Glutamatergic neuron (in vitro differentiated cells): ENCODE measurements around the gene VWC2L. TPM values are rescaled to one million over a fixed set of nuclear protein-coding genes. Genes with fewer than 3 reads are reported as not detected.

Experiments
- DNase-seq: peaks from one replicate; pipeline ENCODE4 v3.0.0; 2022
- H3K27ac Mint-ChIP-seq: one replicate; pipeline ENCODE4 v1.8.0; 2020; ENCODE audit warnings: mild to moderate bottlenecking, mixed read lengths, inconsistent platforms; ENCODE audit not compliant: unreplicated experiment
- H3K27me3 Mint-ChIP-seq: one replicate; pipeline ENCODE4 v1.8.0; 2020; ENCODE audit warnings: mild to moderate bottlenecking, moderate library complexity, mixed read lengths, inconsistent platforms; ENCODE audit not compliant: unreplicated experiment
- H3K36me3 Mint-ChIP-seq: one replicate; pipeline ENCODE4 v1.8.0; 2020; ENCODE audit warnings: mild to moderate bottlenecking, mixed read lengths, inconsistent platforms; ENCODE audit not compliant: unreplicated experiment
- H3K4me1 Mint-ChIP-seq: one replicate; pipeline ENCODE4 v1.8.0; 2020; ENCODE audit warnings: mild to moderate bottlenecking, low read depth, mixed read lengths, inconsistent platforms; ENCODE audit not compliant: unreplicated experiment
- H3K4me3 Mint-ChIP-seq: one replicate; pipeline ENCODE4 v1.8.0; 2020; ENCODE audit warnings: mild to moderate bottlenecking, mixed read lengths, inconsistent platforms; ENCODE audit not compliant: unreplicated experiment
- H3K9me3 Mint-ChIP-seq: one replicate; pipeline ENCODE4 v1.8.0; 2020; ENCODE audit warnings: mild to moderate bottlenecking, moderate library complexity, mixed read lengths, inconsistent platforms; ENCODE audit not compliant: unreplicated experiment
- total RNA-seq: library from RNA; stranded (reverse); fragmentation: NEBNext Ultra II Directional; extraction: Animal tissue kit (Norgen Biotek cat#: 25700); gene quantifications from one replicate; pipeline ENCODE4 v1.2.1, GENCODE V29; 2021; ENCODE audit not compliant: unreplicated experiment
- TF ChIP-seq, protein P1 (sequence below): fragments of 200-600 bp; sonication (generic); IDR thresholded peaks from one replicate; pipeline ENCODE4 v1.5.0; 2021; ENCODE audit not compliant: partially characterized antibody, unreplicated experiment

VWC2L gene
- total RNA-seq, 1 donor from 2014 or later: 0.15 TPM

DNA sequence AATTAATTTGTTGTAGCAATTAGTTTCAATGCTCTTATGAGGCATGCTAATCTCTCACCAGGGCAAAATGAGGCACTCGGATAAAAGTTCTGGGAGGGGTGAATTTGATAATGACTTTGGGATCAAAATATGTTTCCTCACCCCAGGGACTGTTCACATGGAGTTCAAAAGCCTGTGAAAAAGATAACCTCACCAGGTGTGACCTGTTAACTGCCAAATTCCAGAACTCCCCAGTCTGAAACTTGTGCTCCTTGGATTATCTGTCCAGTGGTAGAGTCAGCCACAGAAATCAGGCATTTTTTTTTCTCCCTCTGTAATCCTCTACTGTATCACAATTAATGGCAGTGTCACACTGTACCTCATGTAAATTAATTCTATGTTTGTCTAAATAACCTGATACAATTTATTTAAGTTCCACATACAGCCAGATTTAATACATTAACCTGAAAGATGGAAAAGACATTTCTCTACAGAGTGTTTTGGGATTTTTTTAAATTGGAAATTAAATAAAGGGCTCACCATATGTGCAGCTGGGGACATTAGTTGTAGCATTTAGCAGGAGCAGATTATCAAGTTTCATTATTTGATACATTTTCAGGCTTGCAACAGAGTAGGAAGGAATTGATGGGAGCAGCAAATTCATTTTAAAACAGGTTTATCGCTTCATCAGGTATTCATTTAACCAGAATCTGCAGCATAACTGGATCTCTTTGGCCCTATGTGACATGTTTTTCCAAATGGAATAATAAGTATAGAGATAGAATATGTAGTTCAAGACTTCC, 191.2 kb downstream of the VWC2L start:
- Mint-ChIP-seq H3K36me3 (no peaks in the 10 kb centered on the region), H3K27me3 (peaks cover 1% of the 10 kb centered on the region), H3K4me3 (no peak overlapping the region), H3K4me1 (no peaks in the 10 kb centered on the region), H3K9me3 (no peaks in the 10 kb centered on the region), H3K27ac (no peak overlapping the region)
- no peak for DNase-seq
- TF ChIP-seq, protein P1, sequence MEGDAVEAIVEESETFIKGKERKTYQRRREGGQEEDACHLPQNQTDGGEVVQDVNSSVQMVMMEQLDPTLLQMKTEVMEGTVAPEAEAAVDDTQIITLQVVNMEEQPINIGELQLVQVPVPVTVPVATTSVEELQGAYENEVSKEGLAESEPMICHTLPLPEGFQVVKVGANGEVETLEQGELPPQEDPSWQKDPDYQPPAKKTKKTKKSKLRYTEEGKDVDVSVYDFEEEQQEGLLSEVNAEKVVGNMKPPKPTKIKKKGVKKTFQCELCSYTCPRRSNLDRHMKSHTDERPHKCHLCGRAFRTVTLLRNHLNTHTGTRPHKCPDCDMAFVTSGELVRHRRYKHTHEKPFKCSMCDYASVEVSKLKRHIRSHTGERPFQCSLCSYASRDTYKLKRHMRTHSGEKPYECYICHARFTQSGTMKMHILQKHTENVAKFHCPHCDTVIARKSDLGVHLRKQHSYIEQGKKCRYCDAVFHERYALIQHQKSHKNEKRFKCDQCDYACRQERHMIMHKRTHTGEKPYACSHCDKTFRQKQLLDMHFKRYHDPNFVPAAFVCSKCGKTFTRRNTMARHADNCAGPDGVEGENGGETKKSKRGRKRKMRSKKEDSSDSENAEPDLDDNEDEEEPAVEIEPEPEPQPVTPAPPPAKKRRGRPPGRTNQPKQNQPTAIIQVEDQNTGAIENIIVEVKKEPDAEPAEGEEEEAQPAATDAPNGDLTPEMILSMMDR: no peak

DNA sequence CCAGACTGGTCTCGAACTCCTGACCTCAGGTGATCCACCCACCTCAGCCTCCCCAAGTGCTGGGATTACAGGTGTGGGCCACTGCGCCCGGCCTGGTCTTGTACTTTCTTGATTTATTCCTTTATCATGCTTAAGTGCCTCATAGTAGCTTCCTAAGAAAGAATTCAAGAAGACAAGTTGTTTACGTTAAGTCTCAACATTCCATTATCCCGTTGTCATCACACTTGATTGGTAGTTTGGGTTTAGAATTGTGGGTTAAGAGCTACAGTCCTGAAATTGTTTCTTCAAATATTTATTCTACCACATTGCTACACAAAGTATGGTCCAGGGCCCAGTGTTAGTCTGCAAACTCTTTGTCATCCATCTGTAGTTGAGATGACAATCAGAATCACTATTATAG, 194.0 kb downstream of the VWC2L start:
- TF ChIP-seq, protein P1: no peak
- Mint-ChIP-seq H3K27me3 (peaks cover 3% of the 10 kb centered on the region), H3K36me3 (no peaks in the 10 kb centered on the region), H3K27ac (no peak overlapping the region), H3K4me3 (no peak overlapping the region), H3K9me3 (no peaks in the 10 kb centered on the region), H3K4me1 (no peaks in the 10 kb centered on the region)
- no peak for DNase-seq

DNA sequence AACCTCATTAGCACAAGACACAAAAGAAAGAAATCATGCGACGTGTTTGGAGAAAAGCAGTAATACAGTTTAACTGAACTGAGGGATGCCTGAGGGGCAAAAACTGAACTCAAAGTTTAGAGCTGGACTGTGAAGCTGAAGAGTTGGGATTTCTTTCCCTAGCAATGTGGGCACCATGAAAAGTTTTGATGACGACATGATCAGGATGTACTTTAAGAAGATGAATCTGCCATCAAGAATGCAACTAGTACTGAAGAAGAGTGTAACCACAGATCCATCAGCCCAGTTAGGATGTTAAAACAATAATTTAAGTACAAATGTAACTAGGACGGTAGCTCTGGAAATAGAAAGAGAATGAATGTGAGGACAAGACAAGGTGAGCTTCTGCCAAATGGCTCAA, 196.2 kb downstream of the VWC2L start:
- Mint-ChIP-seq H3K36me3 (no peaks in the 10 kb centered on the region), H3K27me3 (peaks cover 3% of the 10 kb centered on the region), H3K9me3 (peaks cover under 1% of the 10 kb centered on the region), H3K4me3 (no peak overlapping the region), H3K4me1 (peaks cover 14% of the 10 kb centered on the region), H3K27ac (no peak overlapping the region)
- no peak for DNase-seq
- TF ChIP-seq, protein P1: no peak

DNA sequence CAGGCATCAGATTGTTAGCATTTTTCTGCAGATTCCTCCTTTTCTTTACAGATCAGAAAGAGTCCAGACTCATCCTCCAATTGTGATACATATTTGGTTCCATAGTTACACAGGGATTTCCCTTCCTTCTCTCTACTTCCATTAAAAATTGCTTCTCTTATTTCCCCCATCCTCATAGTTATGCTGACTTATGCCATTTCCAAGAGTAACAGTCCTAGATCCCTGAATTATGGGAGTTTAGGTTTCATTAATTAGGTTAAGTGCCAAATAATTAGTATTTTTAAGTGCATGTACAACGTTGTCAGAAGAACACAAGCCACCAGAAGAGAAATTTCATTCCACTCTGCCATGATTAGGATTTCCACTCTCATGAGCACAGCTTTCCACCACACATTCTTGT, 200.2 kb downstream of the VWC2L start:
- Mint-ChIP-seq H3K4me1 (peaks cover 19% of the 10 kb centered on the region), H3K4me3 (no peak overlapping the region), H3K36me3 (no peaks in the 10 kb centered on the region), H3K27ac (peak overlapping the region; percentile 50), H3K27me3 (peaks cover 5% of the 10 kb centered on the region), H3K9me3 (peaks cover 6% of the 10 kb centered on the region)
- no peak for DNase-seq
- TF ChIP-seq, protein P1: no peak

DNA sequence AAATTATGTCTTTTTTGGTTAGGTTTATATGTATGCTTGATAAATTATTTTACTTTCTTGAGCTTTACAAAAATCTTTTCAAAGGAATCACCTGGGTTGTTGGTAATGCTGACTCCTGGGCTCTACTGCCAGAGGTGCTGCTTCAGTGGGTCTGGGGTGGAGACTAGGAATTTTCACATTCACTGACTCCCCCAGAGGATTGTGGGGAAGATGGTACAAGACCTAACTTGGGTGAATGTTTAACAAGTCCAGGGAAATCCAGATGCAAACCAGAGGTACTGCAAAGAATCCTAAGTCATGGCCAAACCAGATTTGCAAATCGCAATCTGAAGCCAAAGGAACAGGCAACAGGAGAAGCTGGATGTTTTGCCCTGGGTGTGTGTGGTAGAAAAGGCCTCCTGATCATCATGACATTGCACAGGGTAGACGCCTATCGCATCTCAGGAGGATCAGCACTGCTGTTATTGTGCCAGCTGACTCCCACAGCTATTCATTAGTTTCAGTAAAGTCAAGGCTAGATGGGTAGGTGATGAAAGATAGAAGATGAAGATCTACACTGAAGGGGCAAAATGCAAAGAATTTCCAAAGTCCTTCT, 213.4 kb downstream of the VWC2L start:
- no peak for DNase-seq
- peaks cover 2% of the 10 kb centered on the region for H3K4me1 Mint-ChIP-seq
- no peak overlapping the region for H3K27ac Mint-ChIP-seq
- H3K4me3 Mint-ChIP-seq: no peak overlapping the region
- no peaks in the 10 kb centered on the region for H3K36me3 Mint-ChIP-seq
- no peaks in the 10 kb centered on the region for H3K27me3 Mint-ChIP-seq
- TF ChIP-seq, protein P1: no peak
- no peaks in the 10 kb centered on the region for H3K9me3 Mint-ChIP-seq
